Mononuclear cell (primary cell): Measurements from ENCODE around the gene ROBO3. TPM values are rescaled to one million over a fixed set of nuclear protein-coding genes. Genes with fewer than 3 reads are reported as not detected.

Experiments
- H3K27me3 ChIP-seq: 2 replicates; pipeline ENCODE4 v1.6.0; 2011; ENCODE audit warnings: low read length, control low read depth; ENCODE audit not compliant: insufficient read depth
- H3K4me1 ChIP-seq: 2 replicates; pipeline ENCODE4 v1.5.1; 2011; ENCODE audit warnings: mild to moderate bottlenecking, low read length, control low read depth; ENCODE audit not compliant: insufficient read depth
- H3K4me3 ChIP-seq: 2 replicates; pipeline ENCODE4 v1.5.1; 2011; ENCODE audit warnings: mild to moderate bottlenecking, low read length, moderate library complexity
- H3K9me3 ChIP-seq: 2 replicates; pipeline ENCODE4 v1.5.1; 2011; ENCODE audit warnings: low read depth, mild to moderate bottlenecking, control low read depth, low read length
- total RNA-seq: library from RNA; depleted of rRNA; stranded (reverse); fragments of >200 nt; gene quantifications from one replicate; pipeline ENCODE4 v1.2.3, GENCODE V29; 2012

ROBO3 gene
- total RNA-seq, 1 donor: 6.2 TPM

DNA sequence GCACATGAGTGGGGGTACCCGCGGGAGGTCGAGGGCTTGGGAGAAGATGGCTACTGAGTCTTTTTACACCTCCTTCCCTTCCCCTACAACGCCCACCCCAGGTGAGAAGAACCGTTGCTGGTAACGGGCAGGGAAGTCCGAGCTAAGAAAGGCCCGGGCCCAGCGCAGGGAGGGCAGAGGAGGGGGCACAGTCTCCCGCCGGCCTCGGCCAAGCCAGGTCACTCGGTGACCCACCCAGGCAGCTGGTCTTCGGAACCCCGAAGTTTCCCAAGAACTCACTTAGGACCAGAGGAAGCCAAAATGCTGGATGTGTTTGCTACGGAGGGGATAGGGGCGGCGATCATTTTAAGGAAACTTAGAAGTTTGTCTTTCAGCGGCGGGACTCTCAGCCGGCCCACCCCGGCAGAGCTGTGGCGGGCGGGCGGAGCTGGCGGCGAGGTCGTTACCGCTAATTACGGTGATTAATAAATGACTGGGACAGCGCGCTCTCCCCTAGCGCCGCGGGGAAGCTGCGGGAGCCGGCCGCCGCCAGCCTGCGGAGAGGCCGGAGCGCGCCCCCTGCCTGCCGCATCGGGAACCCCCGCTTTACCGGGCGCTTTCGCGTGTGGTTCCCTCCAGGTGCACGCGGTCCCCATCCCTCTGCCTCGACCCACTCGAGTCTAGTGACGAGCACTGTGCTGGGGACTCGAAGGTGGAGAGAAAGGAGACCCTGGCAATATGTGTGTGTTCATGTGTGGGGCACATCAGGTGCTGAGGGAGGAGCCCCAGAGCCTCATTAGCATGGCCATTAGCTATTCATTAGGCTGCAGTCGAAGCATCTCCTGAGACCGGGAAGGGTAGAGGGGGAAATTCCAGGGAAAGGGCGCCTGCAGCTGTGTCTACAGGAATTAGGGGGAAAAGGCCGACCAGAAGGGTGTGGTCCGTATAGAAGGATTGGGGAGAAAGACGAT, 945 bp downstream of the ROBO3 start:
- Histone ChIP-seq H3K4me1 (peaks cover 23% of the 10 kb centered on the region), H3K27me3 (peaks cover 94% of the 10 kb centered on the region), H3K9me3 (no peaks in the 10 kb centered on the region), H3K4me3 (no peak overlapping the region)

- no peaks in the 10 kb centered on the region for H3K9me3 ChIP-seq
- H3K4me3 ChIP-seq: no peak overlapping the region
- peaks cover 85% of the 10 kb centered on the region for H3K27me3 ChIP-seq
- H3K4me1 ChIP-seq: peaks cover 23% of the 10 kb centered on the region
These were observed 2.5 kb downstream of the ROBO3 start for GRCh38 chr11:124867700-124868099.

GRCh38 chr11:124868331-124869274, 3.4 kb downstream of the ROBO3 start:
- no peaks in the 10 kb centered on the region for H3K9me3 ChIP-seq
- peaks cover 76% of the 10 kb centered on the region for H3K27me3 ChIP-seq
- H3K4me3 ChIP-seq: no peak overlapping the region
- peaks cover 23% of the 10 kb centered on the region for H3K4me1 ChIP-seq

DNA sequence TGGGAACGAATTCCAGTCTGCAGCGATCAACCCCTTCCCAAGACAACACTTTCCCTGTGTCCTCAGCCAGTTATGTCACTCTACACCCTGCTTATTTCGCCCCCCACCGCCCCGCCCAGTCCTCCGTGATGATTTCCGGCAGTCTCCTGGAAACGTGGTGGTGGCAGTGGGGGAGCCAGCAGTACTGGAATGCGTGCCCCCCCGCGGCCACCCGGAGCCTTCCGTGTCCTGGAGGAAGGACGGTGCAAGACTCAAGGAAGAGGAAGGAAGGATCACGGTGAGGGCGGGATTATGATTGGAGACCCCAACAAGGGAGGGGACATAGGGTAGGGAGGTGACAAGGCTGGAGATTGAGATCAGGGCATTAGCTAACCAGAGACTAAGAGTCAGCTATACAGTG, 4.1 kb downstream of the ROBO3 start:
- Histone ChIP-seq H3K27me3 (peaks cover 70% of the 10 kb centered on the region), H3K9me3 (no peaks in the 10 kb centered on the region), H3K4me1 (peaks cover 23% of the 10 kb centered on the region), H3K4me3 (no peak overlapping the region)

DNA sequence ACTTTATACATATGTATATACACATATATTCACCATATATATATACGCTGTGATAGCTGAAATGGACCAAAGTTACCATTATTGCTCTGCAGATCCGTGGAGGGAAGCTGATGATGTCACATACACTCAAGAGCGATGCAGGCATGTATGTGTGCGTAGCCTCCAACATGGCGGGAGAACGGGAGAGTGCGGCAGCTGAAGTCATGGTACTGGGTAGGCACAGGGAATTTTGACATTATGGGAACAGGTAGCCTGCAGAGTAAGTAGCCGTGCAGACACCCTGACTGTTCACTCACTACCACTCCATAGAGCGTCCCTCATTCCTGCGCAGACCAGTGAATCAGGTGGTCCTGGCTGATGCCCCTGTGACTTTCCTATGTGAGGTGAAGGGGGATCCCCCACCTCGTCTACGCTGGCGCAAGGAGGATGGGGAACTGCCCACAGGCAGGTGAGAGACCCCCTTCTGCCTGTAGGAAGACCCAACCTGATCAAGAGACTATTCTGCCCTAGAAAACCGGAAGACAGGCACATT, 4.7 kb downstream of the ROBO3 start:
- H3K27me3 ChIP-seq: peaks cover 64% of the 10 kb centered on the region
- no peaks in the 10 kb centered on the region for H3K9me3 ChIP-seq
- no peak overlapping the region for H3K4me3 ChIP-seq
- peaks cover 23% of the 10 kb centered on the region for H3K4me1 ChIP-seq

- H3K4me3 ChIP-seq: no peak overlapping the region
- H3K9me3 ChIP-seq: no peaks in the 10 kb centered on the region
- H3K27me3 ChIP-seq: peaks cover 60% of the 10 kb centered on the region
- peaks cover 21% of the 10 kb centered on the region for H3K4me1 ChIP-seq
These were observed 5.2 kb downstream of the ROBO3 start for GRCh38 chr11:124870430-124870829.

DNA sequence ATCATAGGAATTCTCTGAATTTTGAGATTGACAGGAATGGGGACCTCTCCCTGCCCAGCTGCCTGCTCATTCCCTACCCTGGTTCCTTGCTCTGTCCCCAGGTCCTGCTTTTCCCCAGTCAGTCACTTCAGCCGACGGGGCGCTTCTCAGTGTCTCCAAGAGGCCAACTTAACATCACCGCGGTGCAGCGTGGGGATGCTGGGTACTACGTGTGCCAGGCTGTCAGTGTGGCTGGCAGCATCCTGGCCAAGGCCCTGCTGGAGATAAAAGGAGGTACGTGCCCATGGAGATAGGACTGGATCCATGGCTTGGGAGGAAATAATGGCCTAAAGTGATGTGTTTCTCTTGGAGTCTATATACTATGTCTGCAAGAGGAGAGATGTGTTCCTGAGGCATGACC, 7.0 kb downstream of the ROBO3 start:
- peaks cover 25% of the 10 kb centered on the region for H3K4me1 ChIP-seq
- H3K27me3 ChIP-seq: peaks cover 44% of the 10 kb centered on the region

GRCh38 chr11:124872741-124873140, 7.5 kb downstream of the ROBO3 start:
- Histone ChIP-seq H3K4me3 (no peak overlapping the region), H3K4me1 (peaks cover 30% of the 10 kb centered on the region), H3K9me3 (no peaks in the 10 kb centered on the region), H3K27me3 (peaks cover 41% of the 10 kb centered on the region)

More for the DNA sequence above, 7.0 kb downstream of the ROBO3 start:
- Histone ChIP-seq H3K9me3 (no peaks in the 10 kb centered on the region), H3K4me3 (no peak overlapping the region)

DNA sequence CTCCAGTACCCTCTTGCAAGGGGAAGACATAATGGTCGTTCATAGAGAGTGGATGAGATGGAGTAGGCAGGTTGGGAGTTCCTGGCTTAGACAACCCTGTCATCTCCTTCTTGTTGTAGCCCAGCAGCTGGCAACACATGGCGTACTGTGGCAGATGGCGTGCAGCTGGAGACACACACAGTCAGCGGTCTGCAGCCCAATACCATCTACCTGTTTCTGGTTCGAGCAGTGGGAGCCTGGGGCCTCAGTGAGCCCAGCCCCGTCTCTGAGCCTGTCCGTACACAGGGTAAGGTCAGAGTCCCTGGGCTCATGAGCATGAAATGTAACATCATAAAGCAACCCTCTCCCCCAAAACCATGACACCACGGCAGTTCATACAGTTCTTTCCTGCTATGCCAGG, 8.7 kb downstream of the ROBO3 start:
- Histone ChIP-seq H3K27me3 (peaks cover 32% of the 10 kb centered on the region), H3K4me3 (no peak overlapping the region), H3K9me3 (no peaks in the 10 kb centered on the region), H3K4me1 (peaks cover 23% of the 10 kb centered on the region)

DNA sequence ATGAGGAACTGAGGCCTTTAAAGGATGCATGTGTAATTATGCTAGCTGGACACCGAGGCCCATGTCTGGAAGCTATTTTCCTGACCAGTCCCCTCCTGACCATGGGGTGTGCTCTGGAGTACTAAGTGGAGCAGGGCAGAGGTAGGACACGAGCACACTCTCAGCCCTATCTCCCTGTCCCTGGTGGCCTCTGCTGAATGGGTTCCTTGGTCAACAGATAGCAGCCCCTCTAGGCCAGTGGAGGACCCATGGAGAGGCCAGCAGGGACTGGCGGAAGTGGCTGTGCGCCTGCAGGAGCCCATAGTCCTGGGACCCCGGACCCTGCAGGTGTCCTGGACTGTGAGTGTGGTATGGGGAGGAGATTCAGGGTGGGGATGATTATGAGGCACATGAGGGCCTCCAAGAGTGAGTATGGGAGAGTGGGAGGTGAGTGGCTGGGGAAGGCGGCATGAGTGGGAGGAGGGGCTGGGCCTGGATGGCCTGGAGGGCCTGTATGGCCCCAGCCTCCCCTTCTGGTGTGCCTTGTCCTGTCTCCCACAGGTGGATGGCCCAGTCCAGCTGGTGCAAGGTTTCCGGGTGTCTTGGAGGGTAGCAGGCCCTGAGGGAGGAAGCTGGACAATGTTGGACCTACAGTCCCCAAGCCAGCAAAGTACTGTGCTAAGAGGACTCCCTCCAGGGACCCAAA, 9.5 kb downstream of the ROBO3 start:
- Histone ChIP-seq H3K9me3 (no peaks in the 10 kb centered on the region), H3K4me1 (peaks cover 18% of the 10 kb centered on the region), H3K27me3 (peaks cover 25% of the 10 kb centered on the region), H3K4me3 (no peak overlapping the region)

- peaks cover 18% of the 10 kb centered on the region for H3K27me3 ChIP-seq
- H3K9me3 ChIP-seq: no peaks in the 10 kb centered on the region
- no peak overlapping the region for H3K4me3 ChIP-seq
- H3K4me1 ChIP-seq: peaks cover 18% of the 10 kb centered on the region
These were observed 10.2 kb downstream of the ROBO3 start for GRCh38 chr11:124875401-124875800.

DNA sequence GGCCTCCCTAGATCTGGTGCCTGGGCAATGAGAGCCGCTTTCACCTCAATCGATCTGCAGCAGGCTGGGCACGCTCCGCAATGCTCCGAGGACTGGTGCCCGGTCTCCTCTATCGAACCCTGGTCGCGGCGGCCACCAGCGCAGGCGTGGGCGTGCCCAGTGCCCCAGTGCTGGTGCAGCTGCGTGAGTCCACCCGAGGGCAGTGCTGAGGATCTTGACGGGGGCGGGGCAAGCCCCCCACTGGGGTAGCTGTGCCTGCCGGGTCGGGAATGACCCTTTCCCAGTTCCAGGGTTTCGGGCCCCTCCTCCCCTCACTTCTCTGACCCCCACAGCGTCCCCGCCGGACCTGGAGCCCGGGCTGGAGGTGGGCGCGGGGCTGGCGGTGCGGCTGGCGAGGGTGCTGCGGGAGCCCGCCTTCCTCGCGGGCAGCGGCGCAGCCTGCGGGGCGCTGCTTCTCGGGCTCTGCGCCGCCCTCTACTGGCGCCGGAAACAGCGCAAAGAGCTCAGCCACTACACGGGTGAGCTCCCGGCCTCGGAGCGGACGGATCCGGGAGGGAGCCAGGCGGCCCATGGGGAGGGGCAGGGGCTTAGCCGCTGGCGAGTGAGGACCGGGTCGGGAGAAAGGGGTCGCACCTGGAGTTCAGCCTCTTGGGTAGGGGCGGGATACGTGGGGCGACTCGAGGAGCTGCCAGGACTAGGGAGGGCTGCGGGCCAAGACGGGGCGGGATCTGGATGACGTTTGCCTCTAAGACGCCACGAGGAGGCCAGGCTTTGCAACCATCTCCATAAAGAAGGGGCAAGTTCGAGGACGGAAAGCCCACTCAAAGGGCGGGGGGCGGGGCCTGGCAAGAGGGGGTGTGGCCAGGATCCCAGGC, 10.9 kb downstream of the ROBO3 start:
- Histone ChIP-seq H3K27me3 (peaks cover 12% of the 10 kb centered on the region), H3K4me3 (peak overlapping the region; percentile 55), H3K9me3 (no peaks in the 10 kb centered on the region), H3K4me1 (peaks cover 18% of the 10 kb centered on the region)

GRCh38 chr11:124876818-124877630, 11.8 kb downstream of the ROBO3 start:
- Histone ChIP-seq H3K27me3 (peaks cover 7% of the 10 kb centered on the region), H3K9me3 (no peaks in the 10 kb centered on the region), H3K4me1 (peaks cover 18% of the 10 kb centered on the region), H3K4me3 (peak overlapping the region; percentile 55)
